HG02970 (cell line): Measurements from ENCODE around the gene PCDH11X.
"Not testable (repeated sequence)": the region's sequence is repeated elsewhere in the genome, so short reads cannot be mapped to it uniquely, and the experiment has no call there.

ENCODE experiments used
- ATAC-seq: cut with Tn5 transposase; IDR thresholded peaks from one replicate; pipeline ENCODE4 v1.9.1; 2021; ENCODE audit warnings: mild to moderate bottlenecking, moderate library complexity, moderate number of reproducible peaks; ENCODE audit not compliant: unreplicated experiment, low FRiP score

The PCDH11X gene, protein sequence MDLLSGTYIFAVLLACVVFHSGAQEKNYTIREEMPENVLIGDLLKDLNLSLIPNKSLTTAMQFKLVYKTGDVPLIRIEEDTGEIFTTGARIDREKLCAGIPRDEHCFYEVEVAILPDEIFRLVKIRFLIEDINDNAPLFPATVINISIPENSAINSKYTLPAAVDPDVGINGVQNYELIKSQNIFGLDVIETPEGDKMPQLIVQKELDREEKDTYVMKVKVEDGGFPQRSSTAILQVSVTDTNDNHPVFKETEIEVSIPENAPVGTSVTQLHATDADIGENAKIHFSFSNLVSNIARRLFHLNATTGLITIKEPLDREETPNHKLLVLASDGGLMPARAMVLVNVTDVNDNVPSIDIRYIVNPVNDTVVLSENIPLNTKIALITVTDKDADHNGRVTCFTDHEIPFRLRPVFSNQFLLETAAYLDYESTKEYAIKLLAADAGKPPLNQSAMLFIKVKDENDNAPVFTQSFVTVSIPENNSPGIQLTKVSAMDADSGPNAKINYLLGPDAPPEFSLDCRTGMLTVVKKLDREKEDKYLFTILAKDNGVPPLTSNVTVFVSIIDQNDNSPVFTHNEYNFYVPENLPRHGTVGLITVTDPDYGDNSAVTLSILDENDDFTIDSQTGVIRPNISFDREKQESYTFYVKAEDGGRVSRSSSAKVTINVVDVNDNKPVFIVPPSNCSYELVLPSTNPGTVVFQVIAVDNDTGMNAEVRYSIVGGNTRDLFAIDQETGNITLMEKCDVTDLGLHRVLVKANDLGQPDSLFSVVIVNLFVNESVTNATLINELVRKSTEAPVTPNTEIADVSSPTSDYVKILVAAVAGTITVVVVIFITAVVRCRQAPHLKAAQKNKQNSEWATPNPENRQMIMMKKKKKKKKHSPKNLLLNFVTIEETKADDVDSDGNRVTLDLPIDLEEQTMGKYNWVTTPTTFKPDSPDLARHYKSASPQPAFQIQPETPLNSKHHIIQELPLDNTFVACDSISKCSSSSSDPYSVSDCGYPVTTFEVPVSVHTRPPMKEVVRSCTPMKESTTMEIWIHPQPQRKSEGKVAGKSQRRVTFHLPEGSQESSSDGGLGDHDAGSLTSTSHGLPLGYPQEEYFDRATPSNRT (N-terminal part only)

DNA sequence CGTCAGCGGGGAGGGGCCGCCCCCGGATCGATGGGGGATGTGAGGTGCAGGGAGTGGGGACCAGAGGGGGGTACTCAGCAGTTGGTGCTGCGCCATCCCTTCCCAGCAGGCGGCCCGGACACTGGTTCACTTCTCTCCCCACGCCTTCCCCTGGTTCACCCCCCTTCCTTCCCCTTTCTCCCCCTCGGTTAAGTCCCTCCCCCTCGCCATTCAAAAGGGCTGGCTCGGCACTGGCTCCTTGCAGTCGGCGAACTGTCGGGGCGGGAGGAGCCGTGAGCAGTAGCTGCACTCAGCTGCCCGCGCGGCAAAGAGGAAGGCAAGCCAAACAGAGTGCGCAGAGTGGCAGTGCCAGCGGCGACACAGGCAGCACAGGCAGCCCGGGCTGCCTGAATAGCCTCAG lies at the start of gene PCDH11X:
Gene PCDH11X (plus strand): TSS at position 241 of the 400 bp plus-strand sequence. CDS start 56,130 bp downstream, outside the sequence.
- not testable (repeated sequence) for ATAC-seq

DNA sequence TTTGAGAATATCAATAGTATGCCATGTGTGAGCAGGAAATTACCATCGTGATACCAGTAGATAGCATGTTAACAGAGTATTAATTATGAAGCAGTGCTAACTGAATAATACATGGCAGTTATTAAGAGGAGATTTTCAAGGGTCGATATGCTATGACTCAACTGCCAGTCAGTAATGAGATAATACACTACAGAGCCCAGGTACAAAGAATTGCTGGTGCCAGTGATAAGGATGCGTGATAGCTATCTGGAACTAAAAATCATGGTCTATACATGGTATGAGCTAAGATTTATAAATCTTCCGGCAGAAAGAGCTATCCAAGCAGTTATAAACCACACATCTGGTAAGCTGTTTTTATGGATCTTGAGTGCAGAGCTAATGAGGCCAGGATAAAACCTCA lies 31.7 kb upstream of the PCDH11X start:
- ATAC-seq: not testable (repeated sequence)

DNA sequence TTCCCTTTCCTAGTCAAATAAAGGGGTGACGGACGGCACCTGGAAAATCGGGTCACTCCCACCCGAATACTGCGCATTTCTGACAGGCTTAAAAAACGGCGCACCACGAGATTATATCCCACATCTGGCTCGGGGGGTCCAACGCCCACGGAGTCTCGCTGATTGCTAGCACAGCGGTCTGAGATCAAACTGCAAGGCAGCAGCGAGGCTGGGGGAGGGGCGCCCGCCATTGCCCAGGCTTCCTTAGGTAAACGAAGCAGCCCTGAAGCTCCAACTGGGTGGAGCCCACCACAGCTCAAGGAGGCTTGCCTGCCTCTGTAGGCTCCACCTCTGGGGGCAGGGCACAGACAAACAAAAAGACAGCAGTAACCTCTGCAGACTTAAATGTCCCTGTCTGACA lies 26.2 kb upstream of the PCDH11X start:
- not testable (repeated sequence) for ATAC-seq

DNA sequence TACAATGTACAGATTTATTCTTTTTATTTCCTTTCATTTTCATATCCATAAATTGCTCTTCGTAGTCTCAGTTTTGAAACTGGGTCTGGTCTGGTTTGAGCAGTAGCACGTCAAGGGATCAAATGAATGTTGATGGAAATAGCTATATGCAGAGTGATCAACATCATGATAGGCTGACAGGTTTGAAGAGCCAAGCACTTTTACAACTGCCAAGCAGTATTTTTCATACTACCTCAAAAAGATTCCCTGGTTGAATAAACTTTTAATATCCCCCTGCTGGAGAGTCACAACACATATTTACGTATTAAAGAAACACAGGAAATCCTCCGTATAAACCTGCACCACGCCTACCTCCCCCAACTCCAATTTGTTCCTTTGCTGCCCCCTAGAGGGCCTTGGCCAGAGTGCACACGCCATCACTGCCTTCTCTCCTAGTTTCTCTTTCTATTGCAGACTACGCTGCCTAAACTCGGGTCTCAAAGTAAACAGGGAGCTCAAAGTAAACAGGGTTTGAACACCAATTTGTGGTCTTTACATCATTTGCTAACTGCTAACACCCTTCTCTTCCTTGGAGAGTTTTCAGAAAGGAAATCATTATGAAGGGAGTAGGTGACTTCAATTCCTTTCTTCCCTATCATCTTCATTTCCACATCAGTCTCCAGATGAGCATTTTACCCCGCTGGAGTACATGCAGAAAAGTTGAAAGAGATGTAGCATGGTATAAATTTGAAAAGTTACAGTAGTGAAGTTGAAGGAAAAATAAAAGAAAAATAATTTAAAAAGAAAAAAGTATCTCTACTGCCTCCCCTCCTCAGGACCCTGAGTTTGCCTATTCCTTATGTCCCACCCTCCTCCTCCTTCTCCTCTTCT lies 8.3 kb upstream of the PCDH11X start:
- peak; percentile 99 for ATAC-seq

DNA sequence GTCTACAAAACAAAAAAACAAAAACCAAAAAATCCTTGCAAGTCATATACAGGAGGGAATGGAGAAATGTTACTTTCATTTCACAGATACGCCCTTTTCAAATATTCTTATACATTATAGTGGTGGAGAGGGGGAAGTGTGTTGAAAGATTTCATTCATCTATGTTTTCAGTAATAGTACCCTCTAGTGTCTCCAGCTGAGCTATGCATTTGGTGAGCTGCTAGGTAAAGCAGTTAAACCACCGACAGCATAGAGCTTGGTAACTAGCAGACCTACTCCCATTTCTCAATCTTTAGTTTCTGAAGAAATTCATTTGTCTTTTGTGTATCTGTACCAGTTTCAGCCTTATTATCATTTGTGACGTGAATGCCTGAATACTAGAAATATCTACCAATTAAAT lies 5.2 kb upstream of the PCDH11X start:
- not testable (repeated sequence) for ATAC-seq

DNA sequence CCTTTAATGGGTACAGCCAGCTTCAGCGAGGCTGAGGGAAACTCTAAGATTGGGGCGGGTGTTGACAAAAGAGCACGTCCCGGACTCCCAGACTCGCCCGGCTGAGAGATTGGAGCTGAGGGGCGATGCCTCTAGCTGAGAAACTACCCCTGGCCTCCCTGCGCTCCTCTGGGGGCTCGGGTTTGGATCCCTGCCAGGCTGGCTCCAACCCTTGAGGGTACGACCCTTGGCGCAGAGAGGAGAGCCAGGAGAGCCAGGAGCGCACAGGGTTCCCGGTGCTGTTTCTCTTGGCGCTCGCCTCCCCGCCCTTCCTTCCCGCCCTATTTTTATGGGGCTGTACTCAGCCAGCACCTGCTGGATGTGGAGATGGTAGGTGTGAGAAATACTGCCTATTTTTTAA lies 833 bp downstream of the PCDH11X start:
- not testable (repeated sequence) for ATAC-seq

DNA sequence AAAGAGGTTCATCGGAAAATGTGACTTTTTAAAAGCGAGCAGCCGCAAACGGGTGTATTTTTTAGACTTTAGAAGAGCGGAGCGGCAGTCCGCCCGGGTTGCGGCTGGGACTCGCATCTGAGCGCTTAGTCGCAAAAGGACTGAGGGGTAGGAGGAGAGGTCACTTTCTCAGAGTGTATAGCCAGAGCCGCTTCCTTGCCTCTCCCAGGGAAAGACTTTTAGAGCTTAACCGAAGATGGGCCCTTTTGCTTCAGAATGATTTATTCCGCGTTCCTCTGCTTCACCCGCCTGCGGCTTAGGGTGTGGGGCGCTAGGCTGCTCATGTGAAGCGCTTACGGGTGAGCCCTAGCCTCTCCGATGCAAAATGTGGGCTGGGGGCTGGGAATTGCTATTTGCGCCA lies 1.5 kb downstream of the PCDH11X start:
- not testable (repeated sequence) for ATAC-seq

DNA sequence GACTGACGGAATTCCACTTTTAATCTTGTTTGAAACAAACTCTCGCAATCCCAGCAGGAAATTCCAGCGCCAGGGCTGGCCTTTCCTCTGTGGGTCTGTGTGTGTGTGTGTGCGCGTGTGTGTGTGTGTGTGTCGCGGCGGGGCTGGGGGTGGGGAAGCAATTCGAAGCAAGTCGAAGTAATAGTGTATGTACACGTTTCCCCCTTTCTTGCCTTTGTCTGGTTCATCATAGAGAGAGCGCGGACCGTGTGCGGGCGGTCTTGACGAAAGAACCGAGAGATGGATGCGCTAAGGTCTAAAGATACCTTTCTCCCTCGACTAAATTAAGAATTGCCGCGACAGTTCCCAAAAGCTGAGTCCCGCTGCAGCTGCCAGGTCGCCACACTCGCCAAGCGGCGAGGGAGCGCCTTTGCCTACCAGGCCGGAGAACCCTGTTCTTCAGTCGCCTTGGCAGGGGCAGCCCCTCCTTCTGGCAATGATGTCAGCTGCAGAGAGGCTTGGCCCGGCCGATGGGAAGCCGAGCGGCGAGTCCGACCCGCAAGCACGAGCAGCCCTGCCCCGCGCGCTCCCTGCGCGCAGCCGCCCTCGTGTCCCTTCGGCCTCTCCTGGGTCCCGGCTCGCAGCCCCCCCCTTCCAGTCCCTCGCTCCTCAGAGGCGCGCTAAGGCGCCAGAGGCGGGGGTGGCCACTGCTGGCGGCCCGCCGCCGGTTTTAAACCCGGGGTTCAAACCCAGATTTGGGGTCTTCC lies 2.6 kb downstream of the PCDH11X start:
- ATAC-seq: not testable (repeated sequence)

DNA sequence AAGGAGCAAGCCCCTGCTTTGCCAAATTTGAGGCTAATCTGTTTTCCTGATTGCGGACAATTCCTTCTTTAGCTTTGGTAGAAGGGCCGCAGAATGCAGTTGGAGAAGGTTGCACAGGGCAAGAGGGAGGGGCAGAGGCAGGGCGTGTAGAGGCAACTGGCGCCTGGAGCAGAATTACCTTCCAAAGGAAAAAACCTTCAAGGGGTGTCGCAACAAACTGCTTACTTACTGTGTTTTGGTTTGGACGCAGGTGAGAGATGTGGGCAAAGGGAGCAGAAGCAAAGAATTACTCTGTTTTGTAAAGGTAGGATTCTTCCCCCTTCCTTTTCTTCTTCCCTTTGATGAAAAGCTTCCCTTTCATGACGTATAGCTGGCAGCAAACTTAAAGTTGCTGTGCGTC lies 3.6 kb downstream of the PCDH11X start:
- ATAC-seq: not testable (repeated sequence)

DNA sequence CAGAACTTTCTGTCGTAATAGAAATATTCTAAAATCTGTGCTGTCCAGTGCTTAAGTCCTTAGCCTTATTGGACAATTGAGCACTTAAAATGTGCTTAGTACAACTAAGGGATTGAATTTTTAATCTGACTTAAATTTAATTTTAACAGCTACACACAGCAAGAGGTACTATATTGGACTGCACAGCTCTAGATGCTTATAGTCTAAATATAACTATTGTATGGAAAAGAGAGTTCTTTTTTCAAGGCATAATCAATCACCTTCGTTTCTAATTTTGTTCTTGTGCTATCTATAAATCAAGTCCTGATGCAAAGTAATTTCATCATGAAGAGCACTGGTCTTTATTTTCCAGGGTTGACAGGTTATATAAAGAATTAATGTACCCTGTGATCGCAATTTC lies 38.4 kb downstream of the PCDH11X start:
- not testable (repeated sequence) for ATAC-seq

DNA sequence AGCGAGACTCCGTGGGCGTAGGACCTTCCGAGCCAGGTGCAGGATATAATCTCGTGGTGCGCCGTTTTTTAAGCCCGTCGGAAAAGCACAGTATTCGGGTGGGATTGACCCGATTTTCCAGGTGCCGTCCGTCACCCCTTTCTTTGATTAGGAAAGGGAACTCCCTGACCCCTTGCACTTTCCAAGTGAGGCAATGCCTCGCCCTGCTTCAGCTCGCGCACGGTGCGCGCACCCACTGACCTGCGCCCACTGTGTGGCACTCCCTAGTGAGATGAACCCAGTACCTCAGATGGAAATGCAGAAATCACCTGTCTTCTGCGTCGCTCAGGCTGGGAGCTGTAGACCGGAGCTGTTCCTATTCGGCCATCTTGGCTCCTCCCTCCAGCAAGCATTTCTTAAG lies 46.1 kb downstream of the PCDH11X start:
- ATAC-seq: not testable (repeated sequence)
